ENCODE results near the gene SLC50A1.
A peak's percentile ranks its signal among the peaks of the same experiment; 100 is the strongest.

SLC50A1 gene

GRCh38 chr1:155172732-155173477 lies 37.3 kb downstream of the SLC50A1 start, which contains the start of gene KRTCAP2:
Gene KRTCAP2 (minus strand): TSS chr1:155173304. CDS start chr1:155173224, 80 bp downstream.
- H3K9me3 ChIP-seq (ENCODE audit: severe bottlenecking) = no peaks in the 10 kb centered on the region
- peak within 1 kb of the TSS; percentile 61 for H3K27ac ChIP-seq (ENCODE audit: poor library complexity, severe bottlenecking)
- peak; percentile 68 for ATAC-seq (ENCODE audit: low read depth)
- no peaks in the 10 kb centered on the region for H3K4me1 ChIP-seq (ENCODE audit: insufficient read depth, poor library complexity, severe bottlenecking)
- H3K27me3 ChIP-seq (ENCODE audit: insufficient read depth, poor library complexity, severe bottlenecking) = no peaks in the 10 kb centered on the region
- peak within 1 kb of the TSS; percentile 69 for H3K4me3 ChIP-seq (ENCODE audit: severe bottlenecking)
- peaks cover 32% of the 10 kb centered on the region for H3K36me3 ChIP-seq (ENCODE audit: low read depth)
- TF ChIP-seq CTCF (IDR thresholded peaks at IDR 0.05; ENCODE audit: poor library complexity, severe bottlenecking) = peak; percentile 97
- DNase-seq (ENCODE audit: low spot score) = peak; percentile 94

GRCh38 chr1:155173478-155174323 lies 38.0 kb downstream of the SLC50A1 start, which contains the start of gene TRIM46:
Gene TRIM46 (plus strand): TSS chr1:155173849. CDS start chr1:155173967, 118 bp downstream.
- peaks cover 32% of the 10 kb centered on the region for H3K36me3 ChIP-seq (ENCODE audit: low read depth)
- ATAC-seq (ENCODE audit: low read depth) (peak; percentile 22; the same call in 2 of the 3 replicates), DNase-seq (ENCODE audit: low spot score) (peak; percentile 71)
- peak; percentile 81 for TF ChIP-seq CTCF (IDR thresholded peaks at IDR 0.05; ENCODE audit: poor library complexity, severe bottlenecking)
- H3K4me3 ChIP-seq (ENCODE audit: severe bottlenecking) = peak within 1 kb of the TSS; percentile 69
- peak within 1 kb of the TSS; percentile 61 for H3K27ac ChIP-seq (ENCODE audit: poor library complexity, severe bottlenecking)
- no peaks in the 10 kb centered on the region for H3K4me1 ChIP-seq (ENCODE audit: insufficient read depth, poor library complexity, severe bottlenecking)
- no peaks in the 10 kb centered on the region for H3K27me3 ChIP-seq (ENCODE audit: insufficient read depth, poor library complexity, severe bottlenecking)
- H3K9me3 ChIP-seq (ENCODE audit: severe bottlenecking) = no peaks in the 10 kb centered on the region

- Histone ChIP-seq H3K4me1 (ENCODE audit: insufficient read depth, poor library complexity, severe bottlenecking) (no peaks in the 10 kb centered on the region), H3K27me3 (ENCODE audit: insufficient read depth, poor library complexity, severe bottlenecking) (no peaks in the 10 kb centered on the region), H3K36me3 (ENCODE audit: low read depth) (peaks cover 34% of the 10 kb centered on the region), H3K9me3 (ENCODE audit: severe bottlenecking) (no peaks in the 10 kb centered on the region), H3K27ac (ENCODE audit: poor library complexity, severe bottlenecking) (peak overlapping the region; percentile 61), H3K4me3 (ENCODE audit: severe bottlenecking) (peak overlapping the region; percentile 69)
- no peak for TF ChIP-seq CTCF (IDR thresholded peaks at IDR 0.05; ENCODE audit: poor library complexity, severe bottlenecking)
- DNase-seq (ENCODE audit: low spot score) = no peak
- no peak for ATAC-seq (ENCODE audit: low read depth)
These were observed 39.0 kb downstream of the SLC50A1 start for GRCh38 chr1:155174324-155175280.

GRCh38 chr1:155175281-155175926 lies 39.8 kb downstream of the SLC50A1 start:
- no peak for ATAC-seq (ENCODE audit: low read depth)
- H3K27ac ChIP-seq (ENCODE audit: poor library complexity, severe bottlenecking) = peak overlapping the region; percentile 61
- DNase-seq (ENCODE audit: low spot score) = no peak
- no peaks in the 10 kb centered on the region for H3K27me3 ChIP-seq (ENCODE audit: insufficient read depth, poor library complexity, severe bottlenecking)
- no peaks in the 10 kb centered on the region for H3K4me1 ChIP-seq (ENCODE audit: insufficient read depth, poor library complexity, severe bottlenecking)
- TF ChIP-seq CTCF (IDR thresholded peaks at IDR 0.05; ENCODE audit: poor library complexity, severe bottlenecking) = no peak
- H3K36me3 ChIP-seq (ENCODE audit: low read depth) = peaks cover 39% of the 10 kb centered on the region
- no peak overlapping the region for H3K4me3 ChIP-seq (ENCODE audit: severe bottlenecking)
- no peaks in the 10 kb centered on the region for H3K9me3 ChIP-seq (ENCODE audit: severe bottlenecking)
